GM19238 (cell line): ENCODE data around the gene SMIM14.
"Not testable (repeated sequence)": the region's sequence is repeated elsewhere in the genome, so short reads cannot be mapped to it uniquely, and the experiment has no call there.

Experiments
- DNase-seq: peaks from one replicate; pipeline ENCODE4 v3.0.0; 2011; ENCODE audit warnings: low spot score; ENCODE audit not compliant: insufficient read length

Gene SMIM14

GRCh38 chr4:39533541-39533940, 105.1 kb downstream of the SMIM14 start:
- DNase-seq, result no peak

DNA sequence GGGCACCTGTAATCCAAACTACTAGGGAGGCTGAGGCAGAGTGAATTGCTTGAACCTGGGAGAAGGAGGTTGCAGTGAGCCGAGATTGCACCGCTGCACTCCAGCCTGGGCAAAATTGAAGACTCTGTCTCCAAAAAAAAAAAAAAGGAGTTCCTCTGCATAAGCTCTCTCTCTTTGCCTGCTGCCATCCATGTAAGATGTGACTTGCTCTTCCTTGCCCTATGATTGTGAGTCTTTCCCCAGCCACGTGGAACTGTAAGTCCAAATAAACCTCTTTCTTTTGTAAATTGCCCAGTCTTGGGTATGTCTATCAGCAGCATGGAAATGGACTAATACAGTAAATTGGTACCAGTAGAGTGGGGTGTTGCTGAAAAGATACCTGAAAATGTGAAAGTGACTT, 106.4 kb downstream of the SMIM14 start:
- DNase-seq, result not testable (repeated sequence)

GRCh38 chr4:39530682-39531081, 108.0 kb downstream of the SMIM14 start:
- no peak for DNase-seq

DNA sequence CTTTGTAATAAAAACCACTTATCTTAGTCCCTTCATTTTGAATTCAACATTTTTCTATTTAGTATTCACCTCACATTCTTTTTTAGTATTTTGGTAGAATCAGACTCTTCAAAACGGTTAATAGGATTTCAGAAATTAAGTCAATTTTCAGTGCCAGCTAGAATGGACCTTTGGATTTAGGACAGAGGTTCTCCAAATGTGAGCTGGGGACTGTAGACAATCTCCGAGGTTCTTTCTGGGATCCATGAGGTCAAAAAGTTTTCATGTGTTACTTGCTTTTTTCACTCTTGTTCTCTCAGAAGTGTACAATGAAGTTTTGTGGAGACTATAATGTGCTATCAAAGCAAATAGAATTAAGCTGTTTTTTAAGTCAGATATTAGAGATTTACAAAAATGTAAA, 109.1 kb downstream of the SMIM14 start:
- DNase-seq, result no peak

DNA sequence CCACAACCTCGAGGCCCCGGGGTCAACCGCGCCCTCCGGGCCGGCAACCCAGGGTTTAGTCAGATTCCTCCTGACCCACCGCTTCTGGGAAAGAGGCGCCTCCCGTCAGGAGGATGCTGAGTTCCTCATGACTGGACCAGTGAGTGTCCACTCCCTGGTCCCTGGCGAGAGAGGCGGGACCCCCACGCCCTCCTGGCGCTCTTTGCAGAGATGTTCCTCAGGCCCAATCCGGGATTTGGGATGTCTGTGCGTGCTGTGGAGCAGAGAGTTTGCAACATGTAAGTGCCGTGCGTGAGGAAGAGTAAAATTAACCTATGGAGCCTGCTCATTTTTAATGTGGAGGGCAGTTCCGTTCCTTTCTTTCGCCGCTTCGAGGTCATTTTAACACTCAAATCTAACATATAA, 110.6 kb downstream of the SMIM14 start:
- DNase-seq, result no peak

GRCh38 chr4:39527296-39528060, 111.2 kb downstream of the SMIM14 start, which contains the start of gene UGDH:
TSS of gene UGDH (minus strand) at chr4:39527439. CDS start at chr4:39521512, 5,927 bp downstream.
- peak; percentile 96 for DNase-seq

GRCh38 chr4:39526765-39527295, 111.8 kb downstream of the SMIM14 start:
- DNase-seq, result peak; percentile 10

DNA sequence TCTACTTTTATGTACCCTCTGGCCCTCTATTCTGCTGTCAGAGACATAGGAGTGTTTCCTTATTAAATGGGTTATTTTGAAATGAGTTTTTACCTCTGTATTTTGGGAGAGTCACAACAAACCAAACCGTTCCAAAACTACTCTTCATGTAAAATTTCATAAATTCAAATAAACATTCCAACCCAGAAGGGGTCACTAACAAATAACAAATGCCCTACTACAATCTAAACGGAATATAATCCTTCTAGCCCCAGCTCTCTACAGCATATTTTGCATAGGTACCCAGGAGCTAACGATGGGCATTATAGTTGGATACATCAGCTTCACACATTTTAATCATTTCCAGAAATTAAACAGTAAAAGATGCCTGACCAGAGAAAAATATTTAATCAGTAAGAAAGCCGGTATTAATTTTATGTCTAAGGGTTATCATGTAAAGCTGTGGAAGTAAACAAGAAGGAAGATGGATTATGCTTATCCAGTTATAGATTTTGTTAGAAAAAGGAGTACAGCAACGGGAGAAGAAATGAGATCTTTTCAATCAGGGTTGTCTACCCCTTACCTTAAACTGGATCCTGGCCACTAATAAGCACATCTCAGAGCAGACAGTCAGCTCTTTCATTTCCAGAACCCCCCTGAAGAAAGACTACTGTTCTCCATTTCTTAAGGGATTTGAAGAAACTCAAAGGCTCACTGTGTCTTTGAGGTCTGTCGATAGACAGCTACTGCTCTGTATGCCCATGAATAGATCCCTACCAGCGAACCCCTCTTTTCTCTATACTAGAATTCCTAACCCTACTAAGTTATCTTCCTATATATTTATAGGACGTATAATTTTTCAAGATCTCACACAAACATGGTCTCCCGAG, 112.6 kb downstream of the SMIM14 start:
- DNase-seq, result no peak

- no peak for DNase-seq
Observed at GRCh38 chr4:39524161-39524957, 114.3 kb downstream of the SMIM14 start.

- DNase-seq, result no peak
Observed at GRCh38 chr4:39522068-39522467, 116.6 kb downstream of the SMIM14 start.

GRCh38 chr4:39521253-39521919, 117.3 kb downstream of the SMIM14 start:
- DNase-seq, result no peak

DNA sequence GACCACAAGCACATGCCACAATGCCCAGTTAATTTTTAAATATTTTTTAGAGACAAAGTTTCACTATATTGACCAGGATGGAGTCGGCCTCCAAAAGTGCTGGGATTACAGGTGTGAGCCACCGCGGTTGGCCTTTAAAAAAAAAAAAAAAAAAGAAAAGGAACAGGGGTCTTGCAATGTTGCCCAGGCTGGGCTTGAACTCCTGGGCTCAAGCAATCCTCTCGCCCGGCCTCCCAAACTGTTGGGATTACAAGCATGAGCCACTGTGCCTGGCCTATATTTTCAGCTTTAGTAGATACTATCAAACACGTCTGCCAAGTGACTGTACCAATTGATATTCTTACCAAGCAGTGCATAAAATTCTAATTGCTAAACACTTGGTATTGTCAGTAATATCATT, 120.2 kb downstream of the SMIM14 start:
- DNase-seq, result no peak

- no peak for DNase-seq
Observed at GRCh38 chr4:39516407-39516966, 122.2 kb downstream of the SMIM14 start.

GRCh38 chr4:39515669-39516401, 122.8 kb downstream of the SMIM14 start:
- DNase-seq, result not testable (repeated sequence)

- DNase-seq, result no peak
Observed at GRCh38 chr4:39514888-39515401, 123.7 kb downstream of the SMIM14 start.

GRCh38 chr4:39514266-39514665, 124.4 kb downstream of the SMIM14 start:
- DNase-seq, result not testable (repeated sequence)

DNA sequence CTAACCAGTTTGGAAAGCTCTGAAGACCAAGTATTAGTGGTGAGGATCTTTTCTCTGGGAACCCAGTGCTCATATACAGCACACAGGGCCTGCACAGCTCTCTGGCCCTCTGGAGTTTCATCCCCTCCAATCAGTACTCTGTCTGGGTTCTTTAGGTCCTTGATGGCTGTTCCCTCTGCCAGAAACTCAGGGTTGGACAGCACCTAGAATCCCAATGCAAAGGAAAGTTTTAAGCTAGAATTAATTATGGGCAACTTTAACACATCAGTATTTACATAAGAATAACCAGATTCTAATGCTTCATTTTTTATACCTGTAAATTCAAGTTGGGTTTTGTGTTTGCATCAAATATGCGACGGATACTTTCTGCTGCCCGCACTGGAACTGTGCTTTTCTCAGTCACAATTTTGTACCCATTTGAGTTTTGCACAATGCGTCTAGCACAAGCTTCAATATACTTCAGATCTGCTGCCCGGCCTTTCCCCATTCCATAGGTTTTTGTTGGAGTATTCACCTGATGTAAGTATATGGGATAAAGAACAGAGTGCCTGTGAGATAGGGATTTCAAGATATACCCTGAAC, 128.2 kb downstream of the SMIM14 start:
- DNase-seq, result no peak

GRCh38 chr4:39505581-39505980, 133.1 kb downstream of the SMIM14 start:
- DNase-seq, result no peak

- no peak for DNase-seq
Observed at GRCh38 chr4:39504538-39504937, 134.1 kb downstream of the SMIM14 start.
